K562 (cell line): ENCODE results near the gene MKLN1. TPM values are rescaled to one million over a fixed set of nuclear protein-coding genes. Genes with fewer than 3 reads are reported as not detected.

Experiments used
- CBFA2T2 ChIP-seq: fragments of 450-650 bp; conservative IDR thresholded peaks from 2 replicates; pipeline ENCODE4 v1.6.1; 2017; ENCODE audit warnings: mild to moderate bottlenecking
- CBFB ChIP-seq: sonication (generic); formaldehyde crosslinking; IDR thresholded peaks from 2 replicates; pipeline ENCODE4 v1.4.0; 2020; ENCODE audit warnings: mild to moderate bottlenecking, missing genetic modification reagents
- DEAF1 ChIP-seq: fragments of 450-650 bp; formaldehyde crosslinking; IDR thresholded peaks from 2 replicates; pipeline ENCODE4 v1.4.0; 2020; ENCODE audit warnings: mild to moderate bottlenecking, moderate library complexity
- ERF ChIP-seq: fragments of 450-650 bp; formaldehyde crosslinking; IDR thresholded peaks from 2 replicates; pipeline ENCODE4 v1.4.0; 2020; ENCODE audit warnings: mild to moderate bottlenecking, mixed read lengths
- ETV1 ChIP-seq: fragments of 450-650 bp; conservative IDR thresholded peaks from 2 replicates; pipeline ENCODE4 v1.6.1; 2016; ENCODE audit warnings: missing genetic modification characterization, control low read depth, low read depth, missing compliant biosample characterization
- FOS ChIP-seq: IDR thresholded peaks from 3 replicates; pipeline ENCODE4 v1.6.1; 2011; ENCODE audit not compliant: insufficient read length; ENCODE audit errors: extremely low read depth
- HNRNPLL ChIP-seq: fragments of 200-400 bp; formaldehyde crosslinking; IDR thresholded peaks from 2 replicates; pipeline ENCODE4 v1.6.1; 2017; ENCODE audit warnings: low read length, low read depth, mild to moderate bottlenecking; ENCODE audit not compliant: poor library complexity, severe bottlenecking
- IRF1 ChIP-seq: sonication (generic); formaldehyde crosslinking; IDR thresholded peaks from 2 replicates; pipeline ENCODE4 v1.8.0; 2022; ENCODE audit warnings: missing genetic modification reagents, mild to moderate bottlenecking, borderline replicate concordance
- IRF2 ChIP-seq: sonication (generic); formaldehyde crosslinking; IDR thresholded peaks from 2 replicates; pipeline ENCODE4 v1.8.1; 2022; ENCODE audit warnings: mild to moderate bottlenecking, missing genetic modification reagents
- JUN ChIP-seq, 2 experiments: sonication (generic) in 1 of 2; formaldehyde crosslinking in 1 of 2; IDR thresholded peaks; 2 replicates each; pipeline versions ENCODE4 v1.6.1 to v1.8.0; 2012 to 2022; ENCODE audit warnings: borderline replicate concordance in 2 of 2, mild to moderate bottlenecking in 2 of 2, improper control_type of control experiment in 1 of 2, low read depth in 1 of 2, low read length in 1 of 2, missing genetic modification reagents in 1 of 2
- NCOR1 ChIP-seq: fragments of 450-650 bp; IDR thresholded peaks from 2 replicates; pipeline ENCODE4 v1.6.1; 2016; ENCODE audit warnings: mild to moderate bottlenecking, moderate library complexity
- NR1H2 ChIP-seq: sonication (generic); formaldehyde crosslinking; IDR thresholded peaks from 2 replicates; pipeline ENCODE4 v1.4.0; 2020; ENCODE audit warnings: mild to moderate bottlenecking, missing genetic modification reagents
- PHB ChIP-seq: fragments of 250-450 bp; sonication (Bioruptor Pico); IDR thresholded peaks from 2 replicates; pipeline ENCODE4 v1.5.0; 2021
- PTTG1 ChIP-seq: fragments of 450-650 bp; IDR thresholded peaks from 2 replicates; pipeline ENCODE4 v1.6.1; 2016; ENCODE audit warnings: low read depth, mild to moderate bottlenecking, missing genetic modification characterization, missing compliant biosample characterization
- RBM22 ChIP-seq: fragments of 200-400 bp; formaldehyde crosslinking; IDR thresholded peaks from 2 replicates; pipeline ENCODE4 v1.6.1; 2018; ENCODE audit warnings: low read length, low read depth; ENCODE audit not compliant: poor library complexity, severe bottlenecking
- SMAD1 ChIP-seq: fragments of 150-350 bp; IDR thresholded peaks from 2 replicates; pipeline ENCODE4 v1.6.1; 2014; ENCODE audit warnings: low read length, low read depth; ENCODE audit not compliant: partially characterized antibody
- TAF9B ChIP-seq: fragments of 450-650 bp; IDR thresholded peaks from 2 replicates; pipeline ENCODE4 v1.6.1; 2018; ENCODE audit warnings: mild to moderate bottlenecking; ENCODE audit not compliant: partially characterized antibody
- TCF15 ChIP-seq: fragments of 250-450 bp; sonication (Bioruptor Pico); IDR thresholded peaks from 2 replicates; pipeline ENCODE4 v1.8.0; 2022; ENCODE audit warnings: moderate library complexity, mild to moderate bottlenecking, inconsistent platforms
- XRCC3 ChIP-seq: fragments of 450-650 bp; IDR thresholded peaks from 2 replicates; pipeline ENCODE4 v1.6.1; 2017; ENCODE audit warnings: mild to moderate bottlenecking, moderate library complexity
- ZBTB17 ChIP-seq: fragments of 450-650 bp; formaldehyde crosslinking; IDR thresholded peaks from 2 replicates; pipeline ENCODE4 v1.4.0; 2020; ENCODE audit warnings: mild to moderate bottlenecking
- ZC3H4 ChIP-seq: sonication (generic); formaldehyde crosslinking; IDR thresholded peaks from 2 replicates; pipeline ENCODE4 v1.9.0; 2021; ENCODE audit warnings: missing genetic modification reagents, borderline replicate concordance
- ZNF24 ChIP-seq: fragments of 450-650 bp; IDR thresholded peaks from 2 replicates; pipeline ENCODE4 v1.6.1; 2016
- ZNF316 ChIP-seq: fragments of 450-650 bp; IDR thresholded peaks from 2 replicates; pipeline ENCODE4 v1.6.1; 2016
- ZNF740 ChIP-seq, 3 experiments: fragments of 200-800 bp in 1 of 3; sonication (Bioruptor generic) in 1 of 3; sonication (generic) in 1 of 3; formaldehyde crosslinking in 1 of 3; IDR thresholded peaks; 2 replicates each; pipeline versions ENCODE4 v1.6.1 to v1.8.0; 2016 to 2022; ENCODE audit warnings: mild to moderate bottlenecking in 2 of 3, missing compliant biosample characterization in 2 of 3, missing genetic modification characterization in 2 of 3, missing genetic modification reagents in 1 of 3
- ZNF830 ChIP-seq: fragments of 250-450 bp; sonication (Bioruptor Pico); IDR thresholded peaks from 2 replicates; pipeline ENCODE4 v1.5.0; 2021; ENCODE audit warnings: mild to moderate bottlenecking
- polyA plus RNA-seq, 8 experiments: library from polyadenylated mRNA; depleted of rRNA in 4 of 8; stranded (reverse) in 5 of 8; unstranded in 3 of 8; fragments of >200 nt; fragmentation: Nextera tagmentation in 2 of 8; fragmentation: Illumina TruSeq in 1 of 8; extraction: Ambion mirVana in 2 of 8; extraction: Trizol in 1 of 8; gene quantifications; 2 replicates each; pipeline versions ENCODE4 v1.2.1 to v1.2.3, GENCODE V29; 2011 to 2014; ENCODE audit warnings: inconsistent platforms in 1 of 8, missing spikeins in 1 of 8
- total RNA-seq, 7 experiments: library from RNA; depleted of rRNA in 6 of 7; stranded (reverse); fragments of >200 nt in 6 of 7; fragmentation: Illumina TruSeq in 2 of 7; extraction: Trizol in 2 of 7; gene quantifications; 2 replicates each; pipeline versions ENCODE4 v1.2.1 to v1.2.3, GENCODE V29; 2011 to 2021; ENCODE audit warnings: low replicate concordance in 1 of 7

Gene MKLN1
- total and polyA plus RNA-seq, 9 of the 15 experiments (the other 6 are each of a cell fraction or from before 2014, with no cell fraction given) = 18.6 to 80.4 (median 56.0) TPM

GRCh38 chr7:131327626-131328376 is at the start of gene MKLN1 (continued):
- TF ChIP-seq ERF (CRISPR knock-in tag) (peak; percentile 91), PTTG1 (no peak), ZNF830 (CRISPR knock-in tag) (peak; percentile 88), ZNF24 (peak; percentile 57; the same call in 1 of the 2 replicates), NR1H2 (CRISPR knock-in tag) (peak; percentile 86; the same call in 1 of the 2 replicates), DEAF1 (0 out of 2 replicates have a peak, but pooled peaks have one; percentile 6), IRF2 (CRISPR knock-in tag) (no peak), CBFB (CRISPR knock-in tag) (no peak), JUN (IDR thresholded peaks at IDR 0.05; ENCODE audit: borderline replicate concordance, low read depth, low read length) (peak; percentile 46; the same call in 1 of the 2 replicates), JUN (CRISPR knock-in tag; IDR thresholded peaks at IDR 0.05; ENCODE audit: borderline replicate concordance) (no peak; the same call in none of the 2 replicates), ZNF740 (CRISPR knock-in tag; IDR thresholded peaks at IDR 0.05) (peak; percentile 84; the same call in 1 of the 2 replicates), ZNF740 (tag; IDR thresholded peaks at IDR 0.05) (no peak), TCF15 (no peak), NCOR1 (no peak), HNRNPLL (peak; percentile 78), PHB (CRISPR knock-in tag) (peak; percentile 58; the same call in 1 of the 2 replicates), XRCC3 (no peak), SMAD1 (peak; percentile 65), ZC3H4 (no peak), RBM22 (peak; percentile 93), ZBTB17 (CRISPR knock-in tag) (peak; percentile 84; the same call in 1 of the 2 replicates), TAF9B (peak; percentile 97), CBFA2T2 (no peak), FOS (no peak), IRF1 (CRISPR knock-in tag) (peak; percentile 80; the same call in 1 of the 2 replicates), ETV1 (tag) (peak; percentile 60), ZNF316 (no peak)
